GM23338 (cell line): ENCODE measurements around the gene RAB20.

Experiments used
- CREB1 ChIP-seq: fragments of 250-450 bp; sonication (Bioruptor Pico); IDR thresholded peaks from 2 replicates; pipeline ENCODE4 v1.5.0; 2020; ENCODE audit warnings: low read depth, mild to moderate bottlenecking, moderate library complexity
- CTCF ChIP-seq, 2 experiments: fragments of 200-600 bp in 1 of 2; sonication (generic) in 1 of 2; conservative IDR thresholded peaks; 2 replicates each; pipeline versions ENCODE4 v1.5.1 to v1.6.1; 2016 to 2017; ENCODE audit warnings: antibody characterized with exemption in 2 of 2, low read depth in 2 of 2, mild to moderate bottlenecking in 2 of 2, moderate library complexity in 1 of 2
- ETS1 ChIP-seq: IDR thresholded peaks from 2 replicates; pipeline ENCODE4 v1.6.1; 2016; ENCODE audit warnings: antibody characterized with exemption
- EZH2 ChIP-seq: fragments of 200-600 bp; sonication (generic); IDR thresholded peaks from one replicate; pipeline ENCODE4 v1.8.0; 2017; ENCODE audit warnings: antibody characterized with exemption, mild to moderate bottlenecking, low read depth; ENCODE audit not compliant: unreplicated experiment
- EZH2phosphoT487 ChIP-seq: fragments of 200-600 bp; sonication (generic); IDR thresholded peaks from one replicate; pipeline ENCODE4 v1.8.1; 2018; ENCODE audit warnings: antibody characterized with exemption; ENCODE audit not compliant: unreplicated experiment
- JUNB ChIP-seq: IDR thresholded peaks from one replicate; pipeline ENCODE4 v1.6.1; 2016; ENCODE audit warnings: antibody characterized with exemption; ENCODE audit not compliant: unreplicated experiment
- NANOG ChIP-seq: IDR thresholded peaks from 2 replicates; pipeline ENCODE4 v1.6.1; 2016; ENCODE audit warnings: antibody characterized with exemption, borderline replicate concordance
- POLR2AphosphoS5 ChIP-seq: IDR thresholded peaks from 2 replicates; pipeline ENCODE4 v1.6.1; 2016; ENCODE audit warnings: antibody characterized with exemption, low read depth
- REST ChIP-seq: IDR thresholded peaks from one replicate; pipeline ENCODE4 v1.6.1; 2018; ENCODE audit warnings: antibody characterized with exemption; ENCODE audit not compliant: unreplicated experiment
- STAT1 ChIP-seq: IDR thresholded peaks from one replicate; pipeline ENCODE4 v1.6.1; 2016; ENCODE audit warnings: antibody characterized with exemption; ENCODE audit not compliant: unreplicated experiment
- ZNF114 ChIP-seq: fragments of 250-450 bp; sonication (Bioruptor Pico); IDR thresholded peaks from 2 replicates; pipeline ENCODE4 v1.5.0; 2020; ENCODE audit warnings: mild to moderate bottlenecking, moderate library complexity

- no peak for TF ChIP-seq CTCF (conservative IDR thresholded peaks at IDR 0.05; ENCODE audit: low read depth in 2 of 2)
- no peak for TF ChIP-seq ZNF114 (CRISPR knock-in tag)
- TF ChIP-seq EZH2 = no peak
- no peak for TF ChIP-seq NANOG
- TF ChIP-seq EZH2phosphoT487 = no peak
- no peak for TF ChIP-seq POLR2AphosphoS5
- TF ChIP-seq CREB1 = no peak
- no peak for TF ChIP-seq REST
- TF ChIP-seq STAT1 = no peak
- TF ChIP-seq ETS1 = no peak
- no peak for TF ChIP-seq JUNB
These were observed 20.0 kb downstream of the RAB20 start for GRCh38 chr13:110541526-110541920.
